IPS-15b (cell line): ENCODE measurements around the gene ABCC4.
"Not testable (repeated sequence)": the region's sequence is repeated elsewhere in the genome, so short reads cannot be mapped to it uniquely, and the experiment has no call there.

Experiments
- H3K27me3 ChIP-seq: one replicate; pipeline ENCODE4 v1.6.1; 2013; ENCODE audit warnings: low read length; ENCODE audit not compliant: control insufficient read depth, insufficient read depth
- H3K36me3 ChIP-seq: one replicate; pipeline ENCODE4 v1.6.1; 2013; ENCODE audit warnings: low read length; ENCODE audit not compliant: control insufficient read depth, insufficient read depth
- H3K4me1 ChIP-seq: one replicate; pipeline ENCODE4 v1.6.1; 2013; ENCODE audit warnings: mild to moderate bottlenecking, low read length; ENCODE audit not compliant: control insufficient read depth, insufficient read depth
- H3K4me3 ChIP-seq: one replicate; pipeline ENCODE4 v1.5.1; 2013; ENCODE audit warnings: low read depth, low read length
- H3K9ac ChIP-seq: one replicate; pipeline ENCODE4 v1.6.1; 2013; ENCODE audit warnings: low read depth, mild to moderate bottlenecking, low read length
- H3K9me3 ChIP-seq: one replicate; pipeline ENCODE4 v1.6.1; 2013; ENCODE audit warnings: mild to moderate bottlenecking, low read length; ENCODE audit not compliant: control insufficient read depth, insufficient read depth

The ABCC4 gene

GRCh38 chr13:95201814-95202651 is 99.2 kb downstream of the ABCC4 start:
- Histone ChIP-seq H3K9ac (no peak overlapping the region), H3K9me3 (no peaks in the 10 kb centered on the region), H3K4me1 (no peaks in the 10 kb centered on the region), H3K4me3 (no peak overlapping the region), H3K27me3 (no peaks in the 10 kb centered on the region), H3K36me3 (no peaks in the 10 kb centered on the region)

GRCh38 chr13:95200386-95200957 is 100.8 kb downstream of the ABCC4 start:
- H3K36me3 ChIP-seq, H3K9me3 ChIP-seq, H3K9ac ChIP-seq, H3K4me3 ChIP-seq, H3K27me3 ChIP-seq, H3K4me1 ChIP-seq: not testable (repeated sequence)

GRCh38 chr13:95199896-95200295 is 101.4 kb downstream of the ABCC4 start:
- no peak overlapping the region for H3K9ac ChIP-seq
- no peaks in the 10 kb centered on the region for H3K4me1 ChIP-seq
- H3K9me3 ChIP-seq = no peaks in the 10 kb centered on the region
- no peaks in the 10 kb centered on the region for H3K27me3 ChIP-seq
- no peak overlapping the region for H3K4me3 ChIP-seq
- no peaks in the 10 kb centered on the region for H3K36me3 ChIP-seq

- H3K9ac ChIP-seq, H3K4me1 ChIP-seq, H3K4me3 ChIP-seq, H3K27me3 ChIP-seq, H3K9me3 ChIP-seq, H3K36me3 ChIP-seq: not testable (repeated sequence)
Observed at GRCh38 chr13:95198606-95199005, 102.6 kb downstream of the ABCC4 start.

- no peaks in the 10 kb centered on the region for H3K36me3 ChIP-seq
Observed at GRCh38 chr13:95197548-95197947, 103.7 kb downstream of the ABCC4 start.

GRCh38 chr13:95195146-95195545 is 106.1 kb downstream of the ABCC4 start:
- H3K27me3 ChIP-seq = no peaks in the 10 kb centered on the region
- no peaks in the 10 kb centered on the region for H3K9me3 ChIP-seq
- H3K9ac ChIP-seq = no peak overlapping the region
- H3K4me1 ChIP-seq = peaks cover 5% of the 10 kb centered on the region
- H3K36me3 ChIP-seq = no peaks in the 10 kb centered on the region
- H3K4me3 ChIP-seq = no peak overlapping the region

More at GRCh38 chr13:95197548-95197947, 103.7 kb downstream of the ABCC4 start:
- no peak overlapping the region for H3K4me3 ChIP-seq
- H3K27me3 ChIP-seq = no peaks in the 10 kb centered on the region
- H3K9me3 ChIP-seq = no peaks in the 10 kb centered on the region
- no peak overlapping the region for H3K9ac ChIP-seq
- H3K4me1 ChIP-seq = no peaks in the 10 kb centered on the region

GRCh38 chr13:95193509-95194230 is 107.6 kb downstream of the ABCC4 start:
- no peaks in the 10 kb centered on the region for H3K9me3 ChIP-seq
- H3K9ac ChIP-seq = no peak overlapping the region

GRCh38 chr13:95192998-95193397 is 108.3 kb downstream of the ABCC4 start:
- Histone ChIP-seq H3K27me3 (no peaks in the 10 kb centered on the region), H3K9ac (no peak overlapping the region), H3K4me1 (peaks cover 5% of the 10 kb centered on the region), H3K36me3 (no peaks in the 10 kb centered on the region), H3K4me3 (no peak overlapping the region), H3K9me3 (no peaks in the 10 kb centered on the region)

More at GRCh38 chr13:95193509-95194230, 107.6 kb downstream of the ABCC4 start:
- Histone ChIP-seq H3K36me3 (no peaks in the 10 kb centered on the region), H3K4me1 (peaks cover 5% of the 10 kb centered on the region), H3K27me3 (no peaks in the 10 kb centered on the region), H3K4me3 (no peak overlapping the region)

- H3K4me1 ChIP-seq, H3K27me3 ChIP-seq, H3K4me3 ChIP-seq, H3K9me3 ChIP-seq, H3K9ac ChIP-seq, H3K36me3 ChIP-seq: not testable (repeated sequence)
Observed at GRCh38 chr13:95192564-95192945, 108.7 kb downstream of the ABCC4 start.

GRCh38 chr13:95191821-95192563 is 109.3 kb downstream of the ABCC4 start:
- peaks cover 5% of the 10 kb centered on the region for H3K4me1 ChIP-seq
- no peaks in the 10 kb centered on the region for H3K27me3 ChIP-seq
- H3K9ac ChIP-seq = peak overlapping the region; percentile 41
- no peaks in the 10 kb centered on the region for H3K9me3 ChIP-seq
- no peak overlapping the region for H3K4me3 ChIP-seq
- H3K36me3 ChIP-seq = no peaks in the 10 kb centered on the region

GRCh38 chr13:95188128-95188527 is 113.1 kb downstream of the ABCC4 start:
- no peak overlapping the region for H3K4me3 ChIP-seq
- H3K4me1 ChIP-seq = peaks cover 5% of the 10 kb centered on the region
- no peaks in the 10 kb centered on the region for H3K36me3 ChIP-seq
- H3K9ac ChIP-seq = no peak overlapping the region
- H3K27me3 ChIP-seq = no peaks in the 10 kb centered on the region
- no peaks in the 10 kb centered on the region for H3K9me3 ChIP-seq
